ENCODE results near the gene STAT6. TPM values are rescaled to one million over a fixed set of nuclear protein-coding genes. Genes with fewer than 3 reads are reported as not detected.

STAT6 gene
- total RNA-seq, 1 experiment from 2014 or later, result 44.2 TPM

DNA sequence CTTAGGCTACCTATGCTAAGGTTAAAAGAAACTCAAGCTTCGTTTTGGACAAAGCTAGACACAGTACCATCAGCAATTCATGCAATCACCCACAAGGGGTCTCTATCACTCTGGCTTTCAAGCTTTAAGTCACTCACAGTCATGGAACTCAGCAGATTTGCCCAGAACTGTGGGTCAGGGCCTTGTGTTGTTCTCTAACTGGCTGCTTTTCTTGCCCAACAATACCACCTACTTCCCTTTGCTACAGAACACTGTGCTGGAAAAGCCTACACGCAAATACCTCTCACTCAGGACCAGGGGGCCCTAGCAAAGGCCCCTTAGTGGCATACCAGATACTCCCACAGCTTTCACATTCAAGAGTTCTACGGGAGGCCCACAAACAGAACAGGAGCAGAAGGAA lies 41.6 kb downstream of the STAT6 start:
- no peaks in the 10 kb centered on the region; the same call in 1 of the 2 replicates for H3K36me3 ChIP-seq (ENCODE audit: control insufficient read depth, insufficient read depth, low read length)
- H3K27me3 ChIP-seq (replicated peaks; ENCODE audit: control insufficient read depth, insufficient read depth, low read length), result no peaks in the 10 kb centered on the region
- peaks cover 69% of the 10 kb centered on the region for H3K36me3 Mint-ChIP-seq (ENCODE audit: insufficient read depth, unreplicated experiment)
- H3K4me3 Mint-ChIP-seq (ENCODE audit: unreplicated experiment), result no peak overlapping the region
- no peaks in the 10 kb centered on the region for H3K4me1 ChIP-seq
- H3K9me3 ChIP-seq, result no peaks in the 10 kb centered on the region
- ChIA-PET POLR2A (interaction anchor here (1.0 to 1.5 kb wide), 3 partner anchors 9 to 42 kb away, joined by 8 to 24 read pairs (median 11); partner anchors contain the start of genes NAB2, NEMP1 and STAT6), CTCF (interaction anchor here (0.6 to 4.6 kb wide), 23 partner anchors 9 to 170 kb away, joined by 3 to 195 read pairs (median 6); partner anchors contain the start of genes LRP1, LRP1-AS, NAB2 and NEMP1)
- BruUV-seq (replicated peaks), result no TSS peak
- no peaks in the 10 kb centered on the region for H3K4me1 Mint-ChIP-seq (ENCODE audit: low read depth, unreplicated experiment)
- H3K27me3 Mint-ChIP-seq (ENCODE audit: insufficient read depth, unreplicated experiment), result no peaks in the 10 kb centered on the region
- peak; percentile 66 for DNase-seq
- H3K27ac Mint-ChIP-seq (ENCODE audit: unreplicated experiment), result peak overlapping the region; percentile 5
- TF ChIP-seq, protein P1, sequence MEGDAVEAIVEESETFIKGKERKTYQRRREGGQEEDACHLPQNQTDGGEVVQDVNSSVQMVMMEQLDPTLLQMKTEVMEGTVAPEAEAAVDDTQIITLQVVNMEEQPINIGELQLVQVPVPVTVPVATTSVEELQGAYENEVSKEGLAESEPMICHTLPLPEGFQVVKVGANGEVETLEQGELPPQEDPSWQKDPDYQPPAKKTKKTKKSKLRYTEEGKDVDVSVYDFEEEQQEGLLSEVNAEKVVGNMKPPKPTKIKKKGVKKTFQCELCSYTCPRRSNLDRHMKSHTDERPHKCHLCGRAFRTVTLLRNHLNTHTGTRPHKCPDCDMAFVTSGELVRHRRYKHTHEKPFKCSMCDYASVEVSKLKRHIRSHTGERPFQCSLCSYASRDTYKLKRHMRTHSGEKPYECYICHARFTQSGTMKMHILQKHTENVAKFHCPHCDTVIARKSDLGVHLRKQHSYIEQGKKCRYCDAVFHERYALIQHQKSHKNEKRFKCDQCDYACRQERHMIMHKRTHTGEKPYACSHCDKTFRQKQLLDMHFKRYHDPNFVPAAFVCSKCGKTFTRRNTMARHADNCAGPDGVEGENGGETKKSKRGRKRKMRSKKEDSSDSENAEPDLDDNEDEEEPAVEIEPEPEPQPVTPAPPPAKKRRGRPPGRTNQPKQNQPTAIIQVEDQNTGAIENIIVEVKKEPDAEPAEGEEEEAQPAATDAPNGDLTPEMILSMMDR (IDR thresholded peaks at IDR 0.05; ENCODE audit: insufficient read depth in 1 of 2, low read depth in 1 of 2, low read length in 1 of 2, severe bottlenecking in 1 of 2, unreplicated experiment in 1 of 2), result peak; percentile 81 to 86
- H3K9me3 Mint-ChIP-seq (ENCODE audit: unreplicated experiment), result no peaks in the 10 kb centered on the region
- intact Hi-C loops (cut with micrococcal nuclease; ENCODE audit: unreplicated experiment), result loop anchor here (1.0 to 2.0 kb wide), 3 partner anchors 24 to 113 kb away; no protein-coding TSS in a partner anchor
- no peak overlapping the region for H3K4me3 ChIP-seq (ENCODE audit: low read depth, low read length)

DNA sequence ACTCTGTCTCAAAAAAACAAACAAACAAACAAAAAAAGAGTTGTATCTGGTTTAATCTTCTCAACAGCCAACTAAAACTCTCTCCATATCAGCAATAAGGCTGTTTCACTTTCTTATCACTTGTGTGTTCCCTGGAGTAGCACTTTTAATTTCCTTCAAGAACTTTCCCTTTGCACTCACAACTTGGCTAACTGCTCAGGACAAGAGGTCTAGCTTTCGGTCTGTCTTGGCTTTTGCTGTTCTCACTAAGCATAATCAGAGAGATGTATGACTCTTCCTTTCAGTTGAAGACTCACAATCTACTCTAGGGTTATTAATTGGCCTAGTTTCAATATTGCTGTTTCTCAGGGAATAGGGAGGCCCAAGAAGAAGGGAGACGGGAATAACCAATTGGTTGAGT lies 44.9 kb downstream of the STAT6 start:
- no peak for DNase-seq
- Mint-ChIP-seq H3K36me3 (ENCODE audit: insufficient read depth, unreplicated experiment) (peaks cover 67% of the 10 kb centered on the region), H3K4me1 (ENCODE audit: low read depth, unreplicated experiment) (no peaks in the 10 kb centered on the region), H3K27me3 (ENCODE audit: insufficient read depth, unreplicated experiment) (no peaks in the 10 kb centered on the region), H3K4me3 (ENCODE audit: unreplicated experiment) (no peak overlapping the region), H3K27ac (ENCODE audit: unreplicated experiment) (no peak overlapping the region), H3K9me3 (ENCODE audit: unreplicated experiment) (no peaks in the 10 kb centered on the region)
- Histone ChIP-seq H3K36me3 (ENCODE audit: control insufficient read depth, insufficient read depth, low read length) (no peaks in the 10 kb centered on the region; the same call in 1 of the 2 replicates), H3K27me3 (replicated peaks; ENCODE audit: control insufficient read depth, insufficient read depth, low read length) (no peaks in the 10 kb centered on the region), H3K4me3 (ENCODE audit: low read depth, low read length) (no peak overlapping the region), H3K4me1 (no peaks in the 10 kb centered on the region), H3K9me3 (no peaks in the 10 kb centered on the region)
- intact Hi-C loops (cut with micrococcal nuclease; ENCODE audit: unreplicated experiment), result no loop called here
- BruUV-seq (replicated peaks), result no TSS peak
- TF ChIP-seq, protein P1 (IDR thresholded peaks at IDR 0.05; ENCODE audit: insufficient read depth in 1 of 2, low read depth in 1 of 2, low read length in 1 of 2, severe bottlenecking in 1 of 2, unreplicated experiment in 1 of 2), result no peak
- POLR2A ChIA-PET, result no interaction called here
- CTCF ChIA-PET, result interaction anchor here (1.7 kb wide), 1 partner anchor 46 kb away, joined by 5 read pairs; no protein-coding TSS in a partner anchor

DNA sequence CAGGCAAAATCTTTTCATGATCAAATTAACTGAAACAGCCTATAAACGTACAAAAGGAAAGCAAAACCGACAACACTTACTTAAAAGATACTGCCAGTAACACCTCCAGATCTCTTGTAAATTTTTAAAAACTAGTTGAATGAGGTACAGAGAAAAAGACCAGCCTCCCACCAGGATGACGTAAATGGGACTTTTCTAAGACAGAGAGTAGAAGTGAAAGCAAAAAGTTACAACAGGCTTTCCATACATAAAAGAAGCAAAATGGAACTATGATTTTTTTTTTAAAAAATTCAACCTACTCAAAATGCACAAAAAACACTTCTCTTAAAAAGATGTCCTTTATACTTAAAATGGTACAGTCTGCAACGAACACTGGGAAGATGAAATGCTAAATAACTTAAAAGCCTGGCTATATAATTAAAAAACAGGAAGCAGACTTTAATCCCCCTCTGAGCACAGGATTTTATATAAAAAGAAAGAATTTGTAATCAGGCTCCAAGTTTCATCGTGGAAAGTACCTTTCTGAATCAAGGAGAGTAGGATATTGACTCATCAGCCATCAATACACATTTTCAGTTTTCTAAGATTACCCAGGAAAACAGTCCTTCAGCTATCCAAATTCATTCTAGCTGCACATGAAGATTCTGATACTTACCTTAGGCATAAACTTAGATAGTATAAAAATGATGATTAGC lies 47.0 kb downstream of the STAT6 start:
- CTCF ChIA-PET, result no interaction called here
- Mint-ChIP-seq H3K27me3 (ENCODE audit: insufficient read depth, unreplicated experiment) (no peaks in the 10 kb centered on the region), H3K36me3 (ENCODE audit: insufficient read depth, unreplicated experiment) (peaks cover 59% of the 10 kb centered on the region)

More for the DNA sequence above, 47.0 kb downstream of the STAT6 start:
- no TSS peak for BruUV-seq (replicated peaks)
- H3K4me3 Mint-ChIP-seq (ENCODE audit: unreplicated experiment), result no peak overlapping the region
- Histone ChIP-seq H3K4me3 (ENCODE audit: low read depth, low read length) (no peak overlapping the region), H3K9me3 (no peaks in the 10 kb centered on the region), H3K27me3 (replicated peaks; ENCODE audit: control insufficient read depth, insufficient read depth, low read length) (no peaks in the 10 kb centered on the region), H3K36me3 (ENCODE audit: control insufficient read depth, insufficient read depth, low read length) (no peaks in the 10 kb centered on the region; the same call in 1 of the 2 replicates), H3K4me1 (no peaks in the 10 kb centered on the region)
- TF ChIP-seq, protein P1 (IDR thresholded peaks at IDR 0.05; ENCODE audit: insufficient read depth in 1 of 2, low read depth in 1 of 2, low read length in 1 of 2, severe bottlenecking in 1 of 2, unreplicated experiment in 1 of 2), result no peak
- no peaks in the 10 kb centered on the region for H3K9me3 Mint-ChIP-seq (ENCODE audit: unreplicated experiment)
- DNase-seq, result no peak
- no peak overlapping the region for H3K27ac Mint-ChIP-seq (ENCODE audit: unreplicated experiment)
- intact Hi-C loops (cut with micrococcal nuclease; ENCODE audit: unreplicated experiment), result no loop called here
- POLR2A ChIA-PET, result no interaction called here
- no peaks in the 10 kb centered on the region for H3K4me1 Mint-ChIP-seq (ENCODE audit: low read depth, unreplicated experiment)
